ENCODE measurements around the gene SGCE.

SGCE gene

DNA sequence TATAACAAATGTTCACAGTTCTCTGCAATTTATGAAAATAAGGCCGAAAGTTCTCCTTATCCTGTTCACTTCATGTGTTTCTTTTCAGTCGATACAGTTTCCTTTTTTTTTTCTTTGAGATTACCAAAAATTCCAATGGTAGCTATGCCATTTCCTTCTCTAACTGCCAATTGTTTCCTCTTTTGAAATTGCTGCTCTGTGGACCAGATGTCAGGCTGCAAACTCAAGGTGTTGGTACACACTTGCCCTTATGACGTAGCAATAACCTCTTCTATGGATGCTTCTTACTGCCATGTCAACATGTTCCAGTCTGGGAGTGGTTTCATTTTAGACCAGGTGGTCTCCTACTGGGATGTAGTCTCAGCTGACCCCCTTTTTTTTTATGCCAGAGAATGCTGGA, 93.4 kb downstream of the SGCE start:
- DNase-seq, result no peak

DNA sequence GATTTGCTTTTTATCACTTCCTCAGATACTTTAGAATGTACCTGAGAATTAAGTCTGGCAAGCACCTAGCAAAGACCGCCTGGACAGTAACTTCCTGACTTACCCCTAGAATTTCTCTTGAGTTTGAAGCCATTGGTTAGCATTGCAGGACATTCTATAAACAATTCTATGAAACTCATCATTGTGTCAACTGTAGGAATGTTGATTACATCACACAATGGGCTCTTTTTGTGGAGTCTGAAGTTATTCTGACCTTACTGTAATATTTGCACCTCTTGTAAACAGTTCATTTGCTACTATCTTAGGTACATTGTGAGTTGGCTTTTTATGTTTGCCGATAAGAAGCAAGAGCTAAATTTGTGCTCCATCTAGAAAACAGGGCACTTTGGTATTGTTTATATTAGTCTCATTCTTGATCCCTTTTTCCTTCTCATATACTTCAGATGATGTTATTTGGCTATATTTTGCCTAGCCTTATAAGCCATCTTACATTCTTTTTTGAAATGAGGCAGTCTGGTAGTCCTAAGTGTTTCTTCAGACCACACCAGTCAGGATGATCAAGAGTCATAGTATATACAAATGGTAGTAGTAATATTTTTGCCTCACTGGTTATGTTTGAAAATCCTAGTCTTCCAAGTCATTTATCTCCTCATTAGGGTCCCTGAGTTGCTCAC, 94.0 kb downstream of the SGCE start:
- no peak for DNase-seq

DNA sequence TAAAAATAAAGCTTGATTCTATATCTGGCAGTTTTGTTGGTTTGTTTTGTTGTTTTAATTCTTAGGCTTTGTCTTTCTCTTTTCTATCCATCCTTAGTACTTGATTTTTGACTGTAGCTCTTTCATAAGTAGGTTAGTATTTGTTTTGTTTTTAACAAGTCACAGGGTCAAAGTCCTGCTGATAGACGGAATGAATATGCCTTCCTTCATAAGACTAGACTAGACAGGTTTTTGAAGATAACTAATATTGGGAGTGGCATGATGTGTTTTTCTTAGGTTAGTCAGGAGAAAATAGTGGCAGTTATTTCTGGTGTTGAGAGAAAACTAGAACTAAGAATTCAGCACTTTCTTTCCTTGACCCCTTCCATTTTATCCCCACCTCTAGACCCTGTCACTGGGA, 96.0 kb downstream of the SGCE start:
- DNase-seq, result no peak

DNA sequence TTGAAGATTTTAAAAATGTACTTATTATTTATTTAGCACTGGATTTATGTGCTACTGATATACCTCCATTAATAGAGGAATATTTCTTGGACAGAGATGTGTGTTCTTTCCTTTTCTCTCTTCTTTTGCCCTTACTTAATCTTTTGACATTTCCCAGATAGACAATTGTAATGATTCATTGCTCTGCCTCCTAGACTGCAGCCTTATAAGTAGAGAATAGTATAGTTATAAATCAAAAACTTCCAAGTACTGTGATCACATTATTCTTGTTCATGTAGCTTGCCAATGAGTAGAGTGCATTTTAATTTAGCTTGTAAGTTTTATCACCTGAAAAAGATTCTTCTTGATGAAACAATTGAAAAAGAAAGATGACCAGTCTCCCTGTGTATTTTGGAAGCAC, 98.7 kb downstream of the SGCE start:
- no peak for DNase-seq

DNA sequence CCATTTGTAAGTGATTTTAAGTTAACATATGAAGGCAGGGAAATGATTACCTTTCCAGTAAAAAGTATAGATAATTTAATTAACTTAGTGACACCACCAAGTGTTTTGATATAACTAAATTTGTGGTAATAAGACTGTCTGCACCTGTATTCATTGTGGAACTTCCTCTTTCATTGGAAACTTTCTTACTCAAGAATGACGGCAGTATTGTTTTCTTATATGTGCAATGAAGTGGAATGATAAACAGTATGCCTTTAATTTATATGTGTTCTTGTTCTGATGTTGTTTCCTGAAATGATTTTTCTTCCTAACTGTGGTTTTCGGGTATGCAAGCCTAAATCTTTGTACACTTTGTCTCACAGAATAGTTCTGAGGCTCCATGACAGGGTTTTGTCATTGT, 99.9 kb downstream of the SGCE start:
- DNase-seq, result no peak

DNA sequence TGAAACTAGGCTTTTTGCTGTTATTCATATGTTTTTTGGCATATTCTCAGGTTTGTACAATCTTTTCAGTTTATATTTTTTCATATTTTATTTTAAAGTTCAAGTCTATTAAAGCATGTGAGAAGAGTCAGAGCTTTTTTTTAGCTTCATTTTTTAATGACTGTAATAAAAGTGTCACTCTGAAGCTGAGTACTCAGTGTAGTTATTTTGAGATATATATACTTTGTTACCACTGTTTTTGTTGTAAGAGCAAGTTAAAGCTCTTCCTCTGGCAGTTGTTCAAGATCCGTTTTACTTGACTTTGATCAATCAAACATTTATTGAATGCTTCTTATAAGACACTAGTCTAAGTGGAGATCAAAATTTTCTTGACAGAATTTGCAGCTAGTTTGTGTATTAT, 108.8 kb downstream of the SGCE start:
- no peak for DNase-seq

DNA sequence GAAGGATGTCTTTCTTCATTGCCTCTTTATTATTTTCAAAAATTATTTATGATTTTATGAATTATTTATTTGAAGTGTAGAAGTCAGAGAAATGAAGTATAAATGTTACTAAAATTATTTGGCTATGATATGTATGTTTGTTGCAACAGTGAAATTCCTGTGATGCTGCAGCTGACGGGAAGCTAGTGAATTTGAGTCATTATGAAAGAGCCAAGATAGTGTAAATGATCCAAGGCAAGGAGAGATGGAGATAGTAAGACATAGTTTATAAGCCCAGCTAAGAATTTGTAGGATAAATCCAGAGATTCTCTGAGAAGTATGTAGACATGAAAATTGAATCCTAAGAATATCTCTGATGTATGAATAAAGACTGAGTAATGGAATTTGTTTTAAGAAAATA, 115.5 kb downstream of the SGCE start:
- DNase-seq, result no peak

Data from activated naive CD4-positive, alpha-beta T cell (primary cell).